ENCODE measurements around the gene RER1.

The RER1 gene

DNA sequence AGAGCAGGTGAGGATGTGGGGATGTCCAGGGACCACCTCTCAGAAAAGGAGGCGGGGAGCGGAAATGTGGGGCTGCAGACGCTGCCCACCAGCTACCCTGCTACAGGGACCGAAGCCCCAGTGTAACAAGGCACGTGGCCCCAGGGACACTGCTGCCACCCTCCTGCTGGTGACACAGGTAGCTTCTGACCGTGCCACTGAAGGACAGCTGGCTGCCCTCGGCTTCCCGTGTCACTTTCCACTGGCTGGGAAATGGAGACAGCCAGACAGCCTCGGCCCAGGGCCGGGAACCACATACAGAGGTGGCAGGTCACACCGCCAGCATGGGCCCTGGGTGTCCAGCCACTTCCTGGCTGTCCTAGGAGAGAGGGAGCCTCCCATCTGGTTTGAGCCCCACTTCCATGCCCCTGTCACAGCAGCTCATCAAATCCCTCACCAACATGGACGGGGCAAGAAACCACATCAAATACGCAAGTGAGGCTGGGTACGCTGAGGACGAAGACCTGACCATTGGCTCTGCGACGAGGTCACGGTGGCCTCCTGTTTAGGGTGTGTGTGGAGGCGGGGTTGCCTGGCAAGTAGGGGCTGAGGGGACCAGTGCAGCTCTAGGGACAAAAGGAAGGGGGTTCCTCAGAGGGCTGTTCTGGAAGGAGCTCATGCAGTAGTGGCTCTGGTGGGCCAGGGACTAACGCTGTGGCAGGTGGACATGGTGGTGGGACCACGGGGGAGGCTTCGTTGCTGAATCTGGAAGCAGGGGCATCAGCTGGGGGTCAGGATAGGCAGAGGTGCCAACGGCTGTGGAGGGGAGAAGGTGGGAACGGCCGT, 15.7 kb downstream of the RER1 start:
- H3F3A ChIP-seq (ENCODE audit: insufficient read depth) = no peaks in the 10 kb centered on the region
- H4K20me1 ChIP-seq (ENCODE audit: low read depth, low read length) = no peaks in the 10 kb centered on the region
- no peaks in the 10 kb centered on the region for H3K9me3 ChIP-seq (ENCODE audit: insufficient read depth, low read length)
- H3K27me3 ChIP-seq (ENCODE audit: low read length) = no peaks in the 10 kb centered on the region
- no peak overlapping the region for H3K4me2 ChIP-seq (ENCODE audit: low read depth, low read length, poor library complexity, severe bottlenecking)
- no peak overlapping the region for H3K4me3 ChIP-seq (ENCODE audit: insufficient read depth, low read length, poor library complexity, severe bottlenecking)
- TF ChIP-seq EZH2phosphoT487 (conservative IDR thresholded peaks at IDR 0.05; ENCODE audit: low read length) = no peak
- TF ChIP-seq, protein P1, sequence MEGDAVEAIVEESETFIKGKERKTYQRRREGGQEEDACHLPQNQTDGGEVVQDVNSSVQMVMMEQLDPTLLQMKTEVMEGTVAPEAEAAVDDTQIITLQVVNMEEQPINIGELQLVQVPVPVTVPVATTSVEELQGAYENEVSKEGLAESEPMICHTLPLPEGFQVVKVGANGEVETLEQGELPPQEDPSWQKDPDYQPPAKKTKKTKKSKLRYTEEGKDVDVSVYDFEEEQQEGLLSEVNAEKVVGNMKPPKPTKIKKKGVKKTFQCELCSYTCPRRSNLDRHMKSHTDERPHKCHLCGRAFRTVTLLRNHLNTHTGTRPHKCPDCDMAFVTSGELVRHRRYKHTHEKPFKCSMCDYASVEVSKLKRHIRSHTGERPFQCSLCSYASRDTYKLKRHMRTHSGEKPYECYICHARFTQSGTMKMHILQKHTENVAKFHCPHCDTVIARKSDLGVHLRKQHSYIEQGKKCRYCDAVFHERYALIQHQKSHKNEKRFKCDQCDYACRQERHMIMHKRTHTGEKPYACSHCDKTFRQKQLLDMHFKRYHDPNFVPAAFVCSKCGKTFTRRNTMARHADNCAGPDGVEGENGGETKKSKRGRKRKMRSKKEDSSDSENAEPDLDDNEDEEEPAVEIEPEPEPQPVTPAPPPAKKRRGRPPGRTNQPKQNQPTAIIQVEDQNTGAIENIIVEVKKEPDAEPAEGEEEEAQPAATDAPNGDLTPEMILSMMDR (IDR thresholded peaks at IDR 0.05; ENCODE audit: insufficient read depth, low read length, poor library complexity, severe bottlenecking) = no peak
- no peaks in the 10 kb centered on the region for H3K9me2 ChIP-seq (replicated peaks; ENCODE audit: insufficient read depth, low read length)
- no peak overlapping the region for H3K27ac ChIP-seq (ENCODE audit: low read depth, low read length)
- no peak overlapping the region for H2AFZ ChIP-seq (ENCODE audit: low read depth, low read length, severe bottlenecking)
- no peak overlapping the region for H3K9ac ChIP-seq (ENCODE audit: low read length)
- H3K79me2 ChIP-seq (ENCODE audit: insufficient read depth, low read length) = no peaks in the 10 kb centered on the region
- H3K36me3 ChIP-seq (ENCODE audit: low read length) = no peaks in the 10 kb centered on the region

GRCh38 chr1:2407991-2408275, 16.3 kb downstream of the RER1 start:
- H3K36me3 ChIP-seq (ENCODE audit: low read length) = no peaks in the 10 kb centered on the region
- H3K9ac ChIP-seq (ENCODE audit: low read length) = no peak overlapping the region
- H3K4me3 ChIP-seq (ENCODE audit: insufficient read depth, low read length, poor library complexity, severe bottlenecking) = no peak overlapping the region
- H3K27ac ChIP-seq (ENCODE audit: low read depth, low read length) = no peak overlapping the region
- H3K4me2 ChIP-seq (ENCODE audit: low read depth, low read length, poor library complexity, severe bottlenecking) = no peak overlapping the region
- no peaks in the 10 kb centered on the region for H3F3A ChIP-seq (ENCODE audit: insufficient read depth)
- no peaks in the 10 kb centered on the region for H4K20me1 ChIP-seq (ENCODE audit: low read depth, low read length)
- no peak overlapping the region for H2AFZ ChIP-seq (ENCODE audit: low read depth, low read length, severe bottlenecking)
- H3K79me2 ChIP-seq (ENCODE audit: insufficient read depth, low read length) = no peaks in the 10 kb centered on the region
- no peak for TF ChIP-seq EZH2phosphoT487 (conservative IDR thresholded peaks at IDR 0.05; ENCODE audit: low read length)
- TF ChIP-seq, protein P1 (IDR thresholded peaks at IDR 0.05; ENCODE audit: insufficient read depth, low read length, poor library complexity, severe bottlenecking) = no peak
- H3K27me3 ChIP-seq (ENCODE audit: low read length) = no peaks in the 10 kb centered on the region
- no peaks in the 10 kb centered on the region for H3K9me2 ChIP-seq (replicated peaks; ENCODE audit: insufficient read depth, low read length)
- no peaks in the 10 kb centered on the region for H3K9me3 ChIP-seq (ENCODE audit: insufficient read depth, low read length)

DNA sequence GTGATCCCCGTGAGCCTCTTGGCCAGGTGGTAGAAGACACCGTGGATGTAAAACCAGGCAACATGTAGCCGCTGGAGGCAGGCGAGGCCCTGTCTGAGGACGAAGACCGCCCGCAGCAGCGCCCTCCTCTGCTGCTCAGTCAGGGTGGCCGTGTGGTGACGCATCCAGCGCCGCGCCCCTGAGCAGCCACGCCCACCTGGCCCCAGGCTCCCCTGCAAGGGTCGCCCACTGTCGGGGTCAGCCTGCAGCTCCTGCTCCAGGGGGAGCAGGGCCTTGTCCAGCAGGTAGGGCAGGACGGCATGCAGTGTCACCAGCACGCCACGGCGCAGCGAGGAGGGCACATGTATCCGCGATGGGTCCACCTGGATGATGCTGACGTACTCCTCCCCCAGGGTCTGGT, 16.8 kb downstream of the RER1 start:
- no peaks in the 10 kb centered on the region for H3K9me3 ChIP-seq (ENCODE audit: insufficient read depth, low read length)
- H3K27ac ChIP-seq (ENCODE audit: low read depth, low read length) = no peak overlapping the region
- H3K36me3 ChIP-seq (ENCODE audit: low read length) = no peaks in the 10 kb centered on the region

More for the DNA sequence above, 16.8 kb downstream of the RER1 start:
- Histone ChIP-seq H3K4me3 (ENCODE audit: insufficient read depth, low read length, poor library complexity, severe bottlenecking) (no peak overlapping the region), H3K9ac (ENCODE audit: low read length) (no peak overlapping the region), H3K9me2 (replicated peaks; ENCODE audit: insufficient read depth, low read length) (no peaks in the 10 kb centered on the region), H3F3A (ENCODE audit: insufficient read depth) (no peaks in the 10 kb centered on the region), H2AFZ (ENCODE audit: low read depth, low read length, severe bottlenecking) (no peak overlapping the region), H3K4me2 (ENCODE audit: low read depth, low read length, poor library complexity, severe bottlenecking) (no peak overlapping the region), H3K27me3 (ENCODE audit: low read length) (no peaks in the 10 kb centered on the region), H3K79me2 (ENCODE audit: insufficient read depth, low read length) (no peaks in the 10 kb centered on the region), H4K20me1 (ENCODE audit: low read depth, low read length) (no peaks in the 10 kb centered on the region)
- TF ChIP-seq EZH2phosphoT487 (conservative IDR thresholded peaks at IDR 0.05; ENCODE audit: low read length) = no peak
- TF ChIP-seq, protein P1 (IDR thresholded peaks at IDR 0.05; ENCODE audit: insufficient read depth, low read length, poor library complexity, severe bottlenecking) = no peak

Data from SU-DHL-6 (cell line).